H1 (cell line): ENCODE measurements around the gene CELF2. TPM values are rescaled to one million over a fixed set of nuclear protein-coding genes. Genes with fewer than 3 reads are reported as not detected.

Experiments
- CTCF ChIA-PET: fragments of 300-600 bp; sonication (Branson Sonifier 250); formaldehyde crosslinking; loops from one replicate; lab custom pipeline; 2021; ENCODE audit not compliant: partially characterized antibody; lab: Charles Lee
- POLR2A ChIA-PET: fragments of 300-600 bp; sonication (Branson Sonifier 250); formaldehyde crosslinking; loops from one replicate; lab custom pipeline; 2021; ENCODE audit warnings: inconsistent platforms; ENCODE audit not compliant: partially characterized antibody; lab: Charles Lee
- DNase-seq, 2 experiments: peaks; one replicate each; pipeline versions ENCODE4 v3.0.0 to v3.0.0-alpha.2; 2010 to 2022; ENCODE audit warnings: low spot score in 2 of 2, low read depth in 1 of 2, mixed read lengths in 1 of 2
- FAIRE-seq: peaks from 2 replicates; lab custom pipeline; 2011; peaks lifted over from hg19 to GRCh38; lab: Jason Lieb, UNC
- H2AFZ ChIP-seq: 2 replicates; pipeline ENCODE4 v1.8.1; 2012; ENCODE audit warnings: low read length, inconsistent platforms
- H2AK5ac ChIP-seq: 2 replicates; pipeline ENCODE4 v1.6.1; 2013; ENCODE audit warnings: low read depth, low read length
- H2BK120ac ChIP-seq: replicated peaks from 2 replicates; pipeline ENCODE3; 2013; ENCODE audit warnings: low read depth, low read length, inconsistent platforms
- H2BK12ac ChIP-seq: 2 replicates; pipeline ENCODE4 v1.6.1; 2013; ENCODE audit warnings: low read depth, low read length
- H2BK15ac ChIP-seq: 2 replicates; pipeline ENCODE4 v1.6.1; 2013; ENCODE audit warnings: low read length
- H2BK20ac ChIP-seq: 2 replicates; pipeline ENCODE4 v1.6.1; 2013; ENCODE audit warnings: low read length
- H2BK5ac ChIP-seq: 2 replicates; pipeline ENCODE4 v1.6.1; 2013; ENCODE audit warnings: low read depth, low read length
- H3K14ac ChIP-seq: 2 replicates; pipeline ENCODE4 v1.6.1; 2013; ENCODE audit warnings: inconsistent platforms; ENCODE audit not compliant: insufficient read length
- H3K18ac ChIP-seq: 2 replicates; pipeline ENCODE4 v1.6.1; 2013; ENCODE audit warnings: low read length; ENCODE audit errors: extremely low read depth
- H3K23ac ChIP-seq: 2 replicates; pipeline ENCODE4 v1.6.1; 2013; ENCODE audit warnings: inconsistent platforms; ENCODE audit not compliant: insufficient read length
- H3K23me2 ChIP-seq: 2 replicates; pipeline ENCODE4 v1.6.1; 2013; ENCODE audit warnings: low read depth, low read length
- H3K27ac ChIP-seq: 2 replicates; pipeline ENCODE4 v1.6.1; 2011; ENCODE audit warnings: low read depth, low read length, inconsistent platforms
- H3K27me3 ChIP-seq, 4 experiments: replicated peaks in 1 of 4; 1 replicate in 1 of 4; 2 replicates in 3 of 4; pipeline versions ENCODE4 v1.6.1 to v1.8.1; 2011 to 2013; ENCODE audit warnings: low read length in 3 of 4, mild to moderate bottlenecking in 3 of 4, inconsistent platforms in 2 of 4, mixed read lengths in 2 of 4, moderate library complexity in 1 of 4; ENCODE audit not compliant: control insufficient read depth in 3 of 4, insufficient read depth in 3 of 4; ENCODE audit errors: extremely low read depth in 1 of 4
- H3K36me3 ChIP-seq, 4 experiments: 2 replicates each; pipeline versions ENCODE4 v1.6.1 to v1.8.1; 2011 to 2013; ENCODE audit warnings: mild to moderate bottlenecking in 4 of 4, low read length in 3 of 4, moderate library complexity in 2 of 4, control low read depth in 1 of 4, inconsistent platforms in 1 of 4; ENCODE audit not compliant: insufficient read depth in 4 of 4, control insufficient read depth in 2 of 4
- H3K4ac ChIP-seq: replicated peaks from 2 replicates; pipeline ENCODE3; 2013; ENCODE audit warnings: low read length, low read depth, mixed read lengths, inconsistent platforms; ENCODE audit not compliant: insufficient read length
- H3K4me1 ChIP-seq, 4 experiments: replicated peaks in 1 of 4; 1 replicate in 1 of 4; 2 replicates in 3 of 4; pipeline versions ENCODE4 v1.6.1 to v1.8.1; 2011 to 2013; ENCODE audit warnings: low read length in 3 of 4, inconsistent platforms in 2 of 4, mixed read lengths in 1 of 4; ENCODE audit not compliant: insufficient read depth in 4 of 4, control insufficient read depth in 3 of 4
- H3K4me2 ChIP-seq, 2 experiments: 2 replicates each; pipeline versions ENCODE4 v1.6.1 to v1.8.1; 2011 to 2013; ENCODE audit warnings: low read depth in 2 of 2, low read length in 2 of 2, control low read depth in 1 of 2, inconsistent platforms in 1 of 2, mild to moderate bottlenecking in 1 of 2; ENCODE audit not compliant: insufficient read depth in 1 of 2
- H3K4me3 ChIP-seq, 4 experiments: fragments of 200-600, 300-600 bp in 1 of 4; sonication (generic), shearing (Covaris generic), sonication (Bioruptor Twin) in 1 of 4; 2 replicates each; pipeline versions ENCODE4 v1.5.1 to v1.8.1; 2011 to 2016; ENCODE audit warnings: low read length in 4 of 4, low read depth in 3 of 4, control low read depth in 2 of 4, inconsistent platforms in 2 of 4, mild to moderate bottlenecking in 2 of 4, mixed read lengths in 1 of 4, moderate library complexity in 1 of 4; ENCODE audit not compliant: insufficient read depth in 2 of 4; ENCODE audit errors: extremely low read depth in 1 of 4
- H3K56ac ChIP-seq: replicated peaks from 2 replicates; pipeline ENCODE3; 2013; ENCODE audit warnings: low read depth, mild to moderate bottlenecking, mixed read lengths, low read length, inconsistent platforms; ENCODE audit not compliant: insufficient read length
- H3K79me1 ChIP-seq: 2 replicates; pipeline ENCODE4 v1.6.1; 2013; ENCODE audit warnings: low read depth, low read length, control low read depth
- H3K79me2 ChIP-seq, 2 experiments: 2 replicates each; pipeline versions ENCODE4 v1.6.1 to v1.8.1; 2012 to 2013; ENCODE audit warnings: low read length in 2 of 2, mild to moderate bottlenecking in 2 of 2, inconsistent platforms in 1 of 2; ENCODE audit not compliant: insufficient read depth in 2 of 2, control insufficient read depth in 1 of 2
- H3K9ac ChIP-seq, 4 experiments: replicated peaks in 1 of 4; 1 replicate in 1 of 4; 2 replicates in 3 of 4; pipeline versions ENCODE4 v1.6.1 to v1.8.1; 2011 to 2013; ENCODE audit warnings: low read depth in 3 of 4, low read length in 3 of 4, control low read depth in 2 of 4, mild to moderate bottlenecking in 2 of 4, moderate library complexity in 2 of 4, inconsistent platforms in 1 of 4; ENCODE audit errors: extremely low read depth in 1 of 4
- H3K9me3 ChIP-seq, 2 experiments: 2 replicates each; pipeline versions ENCODE4 v1.6.1 to v1.8.1; 2012 to 2013; ENCODE audit warnings: mild to moderate bottlenecking in 2 of 2, moderate library complexity in 2 of 2, control low read depth in 1 of 2, inconsistent platforms in 1 of 2, low read depth in 1 of 2, low read length in 1 of 2, mixed read lengths in 1 of 2; ENCODE audit not compliant: insufficient read depth in 2 of 2
- H4K20me1 ChIP-seq, 2 experiments: replicated peaks in 1 of 2; 2 replicates each; pipeline versions ENCODE3 to v1.8.1; 2011 to 2013; ENCODE audit warnings: inconsistent platforms in 2 of 2, low read length in 2 of 2, mild to moderate bottlenecking in 1 of 2; ENCODE audit not compliant: insufficient read depth in 2 of 2, control insufficient read depth in 1 of 2
- H4K5ac ChIP-seq: 2 replicates; pipeline ENCODE4 v1.6.1; 2013; ENCODE audit warnings: low read length, low read depth, mixed read lengths, inconsistent platforms; ENCODE audit not compliant: insufficient read length
- H4K8ac ChIP-seq: 2 replicates; pipeline ENCODE4 v1.8.0; 2013; ENCODE audit warnings: mild to moderate bottlenecking, moderate library complexity, low read length, inconsistent platforms; ENCODE audit not compliant: insufficient read depth; ENCODE audit errors: extremely low read depth
- H4K91ac ChIP-seq: replicated peaks from 2 replicates; pipeline ENCODE3; 2013; ENCODE audit warnings: low read length, mixed read lengths, inconsistent platforms; ENCODE audit not compliant: insufficient read length
- ATF3 ChIP-seq: IDR thresholded peaks from 2 replicates; pipeline ENCODE4 v1.6.1; 2011; ENCODE audit warnings: low read depth, mild to moderate bottlenecking, low read length; ENCODE audit not compliant: insufficient read depth
- WGBS, 2 experiments: shearing (Covaris generic) in 1 of 2; methylation state at CpG; one replicate each; pipeline versions ENCODE4 v1.1.6 to v1.1.7; 2013 to 2015; ENCODE audit warnings: low lambda C conversion rate in 2 of 2, mixed read lengths in 2 of 2, inconsistent platforms in 1 of 2, low coverage in 1 of 2, missing lambda C conversion rate in 1 of 2; ENCODE audit not compliant: insufficient replicate concordance in 2 of 2, insufficient coverage in 1 of 2, insufficient read length in 1 of 2; ENCODE audit errors: extremely low coverage in 1 of 2, missing lambda C conversion rate in 1 of 2; 5-methylcytosine and 5-hydroxymethylcytosine counted together
- polyA plus RNA-seq, 7 experiments: library from polyadenylated mRNA; depleted of rRNA in 3 of 7; stranded (reverse) in 5 of 7; unstranded in 2 of 7; fragments of >200 nt in 5 of 7; fragments of 200-250 nt in 2 of 7; gene quantifications; 1 replicate in 5 of 7; 2 replicates in 1 of 7; 4 replicates in 1 of 7; pipeline versions ENCODE4 v1.2.1 to v1.2.3, GENCODE V29; 2011 to 2013; ENCODE audit warnings: missing spikeins in 2 of 7, mixed read lengths in 2 of 7
- total RNA-seq: library from RNA; stranded (reverse); fragmentation: NEBNext Ultra II Directional; extraction: Animal tissue kit (Norgen Biotek cat#: 25700); gene quantifications from 2 replicates; pipeline ENCODE4 v1.2.1, GENCODE V29; 2021

Gene CELF2
- total and polyA plus RNA-seq, 2 of the 8 experiments (the other 6 are each of a cell fraction or from before 2014, with no cell fraction given) = 18.3 to 22.7 TPM

- DNase-seq (no peak), FAIRE-seq (no peak)
- H2BK120ac ChIP-seq = no peak overlapping the region
- H3K9ac ChIP-seq = no peak overlapping the region
- H2AFZ ChIP-seq = no peak overlapping the region
- no peak overlapping the region for H3K4me3 ChIP-seq
- no peaks in the 10 kb centered on the region for H3K36me3 ChIP-seq
- ChIA-PET CTCF (no interaction called here), POLR2A (interaction anchor here (0.6 kb wide), 1 partner anchor 63 kb away, joined by 3 read pairs; no protein-coding TSS in a partner anchor)
- H3K27ac ChIP-seq = no peak overlapping the region
- H3K18ac ChIP-seq = no peak overlapping the region
- H2BK15ac ChIP-seq = no peak overlapping the region
- TF ChIP-seq ATF3 = no peak
- H3K27me3 ChIP-seq = no peaks in the 10 kb centered on the region
- no peaks in the 10 kb centered on the region for H3K79me1 ChIP-seq
- H4K20me1 ChIP-seq = no peaks in the 10 kb centered on the region
- H4K91ac ChIP-seq = no peak overlapping the region
- H3K9me3 ChIP-seq = no peaks in the 10 kb centered on the region
- H3K4me2 ChIP-seq = no peak overlapping the region
- no peak overlapping the region for H3K23ac ChIP-seq
- H3K4me1 ChIP-seq = peaks cover 0 to 9% (median 4%) of the 10 kb centered on the region in 4 experiments; a peak in 3 of 7 replicates
- no peak overlapping the region for H4K5ac ChIP-seq
- no peak overlapping the region for H2BK20ac ChIP-seq
- no peak overlapping the region for H3K56ac ChIP-seq
- H3K23me2 ChIP-seq = no peaks in the 10 kb centered on the region
- WGBS, 2 experiments = 87% methylated on average over 23 of the region's 23 CpGs; no CpG with 5 or more reads in 1 of the 2 experiments
- H2AK5ac ChIP-seq = no peak overlapping the region
- no peak overlapping the region for H2BK12ac ChIP-seq
- no peak overlapping the region for H4K8ac ChIP-seq
- no peak overlapping the region for H3K14ac ChIP-seq
- no peak overlapping the region for H2BK5ac ChIP-seq
- H3K4ac ChIP-seq = no peak overlapping the region
- no peaks in the 10 kb centered on the region for H3K79me2 ChIP-seq
These were observed 28.5 kb downstream of the CELF2 start for GRCh38 chr10:11045995-11046775.
